ENCODE data around the gene METTL26. TPM values are rescaled to one million over a fixed set of nuclear protein-coding genes. Genes with fewer than 3 reads are reported as not detected.

METTL26 gene
- total and polyA plus RNA-seq, 9 of the 15 experiments (the other 6 are each of a cell fraction or from before 2014, with no cell fraction given), result 7.3 to 262 (median 80.9) TPM

GRCh38 chr16:588889-589657 lies 47.0 kb downstream of the METTL26 start (continued):
- TF ChIP-seq ZNF280B (CRISPR knock-in tag; IDR thresholded peaks at IDR 0.05) (no peak), ZKSCAN8 (CRISPR knock-in tag; IDR thresholded peaks at IDR 0.05) (no peak), ATF7 (IDR thresholded peaks at IDR 0.05) (peak; percentile 82; the same call in 1 of the 2 replicates), IRF9 (tag; IDR thresholded peaks at IDR 0.05) (no peak), ZNF707 (CRISPR knock-in tag; conservative IDR thresholded peaks at IDR 0.05) (no peak), RBM17 (IDR thresholded peaks at IDR 0.05; ENCODE audit: borderline replicate concordance, low read depth, low read length) (no peak), KLF16 (IDR thresholded peaks at IDR 0.05) (no peak), SRSF3 (IDR thresholded peaks at IDR 0.05; ENCODE audit: insufficient read depth, low read length) (no peak), REST (IDR thresholded peaks at IDR 0.05; ENCODE audit: borderline replicate concordance) (peak; percentile 31; the same call in 1 of the 2 replicates), REST (CRISPR knock-in tag; IDR thresholded peaks at IDR 0.05; ENCODE audit: low read depth) (no peak), TFE3 (CRISPR knock-in tag; IDR thresholded peaks at IDR 0.05) (no peak), ZNF778 (CRISPR knock-in tag; IDR thresholded peaks at IDR 0.05) (no peak), NONO (IDR thresholded peaks at IDR 0.05; ENCODE audit: low read depth in 2 of 2, low read length in 1 of 2) (peak; percentile 85 to 87)
